H9 (cell line): ENCODE measurements around the gene PHF20. TPM values are rescaled to one million over a fixed set of nuclear protein-coding genes. Genes with fewer than 3 reads are reported as not detected.
A peak's percentile ranks its signal among the peaks of the same experiment; 100 is the strongest.

ENCODE experiments used
- DNase-seq: peaks from one replicate; pipeline ENCODE4 v3.0.0-alpha.2; 2017
- H2AFZ ChIP-seq: one replicate; pipeline ENCODE4 v1.6.1; 2013; ENCODE audit warnings: mild to moderate bottlenecking, low read length, control low read depth, moderate library complexity
- H2AK5ac ChIP-seq: 2 replicates; pipeline ENCODE4 v1.6.1; 2013; ENCODE audit warnings: low read length, control low read depth, mixed read lengths; ENCODE audit not compliant: insufficient read length
- H2BK120ac ChIP-seq: one replicate; pipeline ENCODE4 v1.6.1; 2013; ENCODE audit warnings: low read depth, mild to moderate bottlenecking, low read length, control low read depth, inconsistent platforms; ENCODE audit not compliant: poor library complexity, severe bottlenecking
- H2BK12ac ChIP-seq: 2 replicates; pipeline ENCODE4 v1.6.1; 2013; ENCODE audit warnings: low read length, control low read depth, mixed read lengths, low read depth; ENCODE audit not compliant: insufficient read length
- H2BK15ac ChIP-seq: 2 replicates; pipeline ENCODE4 v1.6.1; 2013; ENCODE audit warnings: low read depth, low read length, control low read depth
- H2BK20ac ChIP-seq: one replicate; pipeline ENCODE4 v1.6.1; 2013; ENCODE audit warnings: low read depth, mild to moderate bottlenecking, low read length, control low read depth, inconsistent platforms; ENCODE audit not compliant: poor library complexity, severe bottlenecking
- H2BK5ac ChIP-seq: 2 replicates; pipeline ENCODE4 v1.6.1; 2013; ENCODE audit warnings: low read length, control low read depth, mixed read lengths; ENCODE audit not compliant: insufficient read length
- H3K14ac ChIP-seq: 2 replicates; pipeline ENCODE4 v1.6.1; 2013; ENCODE audit warnings: low read length, control low read depth; ENCODE audit not compliant: insufficient read depth
- H3K18ac ChIP-seq: 2 replicates; pipeline ENCODE4 v1.6.1; 2013; ENCODE audit warnings: low read depth, mild to moderate bottlenecking, mixed read lengths, low read length, control low read depth; ENCODE audit not compliant: insufficient read length
- H3K23ac ChIP-seq: 2 replicates; pipeline ENCODE4 v1.6.1; 2013; ENCODE audit warnings: low read length, control low read depth, mixed read lengths, low read depth; ENCODE audit not compliant: insufficient read length
- H3K23me2 ChIP-seq: 2 replicates; pipeline ENCODE4 v1.6.1; 2013; ENCODE audit warnings: low read depth, mild to moderate bottlenecking, mixed read lengths, low read length, control low read depth; ENCODE audit not compliant: insufficient read length, poor library complexity, severe bottlenecking
- H3K27ac ChIP-seq: 2 replicates; pipeline ENCODE4 v1.5.1; 2013; ENCODE audit warnings: low read length, control low read depth, mixed read lengths, low read depth; ENCODE audit not compliant: insufficient read length
- H3K27me3 ChIP-seq: 2 replicates; pipeline ENCODE4 v1.6.1; 2013; ENCODE audit warnings: low read length, control low read depth, inconsistent platforms; ENCODE audit not compliant: insufficient read depth
- H3K4ac ChIP-seq: 2 replicates; pipeline ENCODE4 v1.6.1; 2013; ENCODE audit warnings: low read depth, mild to moderate bottlenecking, control low read depth, inconsistent platforms, low read length, moderate library complexity
- H3K4me1 ChIP-seq: 2 replicates; pipeline ENCODE4 v1.6.1; 2013; ENCODE audit warnings: low read length, control low read depth, inconsistent platforms; ENCODE audit not compliant: insufficient read depth
- H3K4me2 ChIP-seq: 2 replicates; pipeline ENCODE4 v1.6.1; 2013; ENCODE audit warnings: low read length, control low read depth, mixed read lengths; ENCODE audit not compliant: insufficient read length, insufficient read depth
- H3K56ac ChIP-seq: 2 replicates; pipeline ENCODE4 v1.6.1; 2013; ENCODE audit warnings: low read depth, mild to moderate bottlenecking, mixed read lengths, low read length, control low read depth; ENCODE audit not compliant: insufficient read length
- H3K79me1 ChIP-seq: 2 replicates; pipeline ENCODE4 v1.6.1; 2013; ENCODE audit warnings: low read depth, mild to moderate bottlenecking, moderate library complexity, low read length, control low read depth, inconsistent platforms; ENCODE audit not compliant: insufficient read depth, poor library complexity, severe bottlenecking
- H3K79me2 ChIP-seq: 2 replicates; pipeline ENCODE4 v1.6.1; 2013; ENCODE audit warnings: low read length, control low read depth, inconsistent platforms; ENCODE audit not compliant: insufficient read depth
- H3K9ac ChIP-seq: 2 replicates; pipeline ENCODE4 v1.6.1; 2013; ENCODE audit warnings: low read length, control low read depth, mixed read lengths; ENCODE audit not compliant: insufficient read length; ENCODE audit errors: extremely low read depth
- H3K9me3 ChIP-seq: one replicate; pipeline ENCODE4 v1.6.1; 2013; ENCODE audit warnings: low read depth, low read length, inconsistent platforms; ENCODE audit not compliant: control insufficient read depth
- H3T11ph ChIP-seq: one replicate; pipeline ENCODE4 v1.6.1; 2013; ENCODE audit warnings: mild to moderate bottlenecking, low read length, control low read depth, inconsistent platforms
- H4K20me1 ChIP-seq: one replicate; pipeline ENCODE4 v1.6.1; 2013; ENCODE audit not compliant: control insufficient read depth, insufficient read length, insufficient read depth
- H4K5ac ChIP-seq: 2 replicates; pipeline ENCODE4 v1.6.1; 2013; ENCODE audit warnings: low read depth, mild to moderate bottlenecking, mixed read lengths, low read length, control low read depth; ENCODE audit not compliant: insufficient read length
- H4K8ac ChIP-seq: replicated peaks from 2 replicates; pipeline ENCODE4 v1.6.1; 2013; ENCODE audit warnings: low read length, control low read depth, mixed read lengths, low read depth; ENCODE audit not compliant: insufficient read length
- H4K91ac ChIP-seq: 2 replicates; pipeline ENCODE4 v1.6.1; 2013; ENCODE audit warnings: low read depth, mild to moderate bottlenecking, moderate library complexity, mixed read lengths, low read length, control low read depth; ENCODE audit not compliant: insufficient read length
- H3K27ac Mint-ChIP-seq, 3 experiments: 2 replicates in 2 of 3; 3 replicates in 1 of 3; pipeline ENCODE4 v1.8.0; 2020 to 2021; ENCODE audit warnings: mixed read lengths in 3 of 3, mild to moderate bottlenecking in 1 of 3, moderate library complexity in 1 of 3
- H3K27me3 Mint-ChIP-seq: 2 replicates; pipeline ENCODE4 v1.8.0; 2021; ENCODE audit warnings: low read depth, mild to moderate bottlenecking, moderate library complexity, mixed read lengths
- H3K36me3 Mint-ChIP-seq, 3 experiments: 2 replicates in 2 of 3; 3 replicates in 1 of 3; pipeline ENCODE4 v1.8.0; 2020 to 2021; ENCODE audit warnings: low read depth in 3 of 3, mixed read lengths in 3 of 3; ENCODE audit not compliant: insufficient read depth in 1 of 3
- H3K4me1 Mint-ChIP-seq, 2 experiments: 2 replicates each; pipeline ENCODE4 v1.8.0; 2020; ENCODE audit warnings: mixed read lengths in 2 of 2
- H3K4me3 Mint-ChIP-seq, 2 experiments: 2 replicates in 1 of 2; 3 replicates in 1 of 2; pipeline ENCODE4 v1.8.0; 2020 to 2021; ENCODE audit warnings: mild to moderate bottlenecking in 2 of 2, mixed read lengths in 2 of 2, moderate library complexity in 1 of 2
- H3K9me3 Mint-ChIP-seq, 2 experiments: 2 replicates in 1 of 2; 3 replicates in 1 of 2; pipeline ENCODE4 v1.8.0; 2020; ENCODE audit warnings: mild to moderate bottlenecking in 2 of 2, mixed read lengths in 2 of 2, moderate library complexity in 1 of 2
- WGBS: extraction: QIAGEN DNeasy Blood & Tissue Kit; methylation state at CpG from one replicate; pipeline ENCODE4 v1.1.7; 2013; ENCODE audit warnings: missing lambda C conversion rate, low lambda C conversion rate, mixed read lengths; ENCODE audit not compliant: insufficient read length; ENCODE audit errors: extremely low coverage; 5-methylcytosine and 5-hydroxymethylcytosine counted together
- total RNA-seq: library from RNA; stranded (reverse); gene quantifications from 2 replicates; pipeline ENCODE4 v1.2.1, GENCODE V29; 2021
- TF ChIP-seq, protein P1 (sequence below): fragments of 200-600 bp; sonication (generic); conservative IDR thresholded peaks from 3 replicates; pipeline ENCODE4 v1.8.0; 2021; ENCODE audit warnings: antibody characterized with exemption, mild to moderate bottlenecking

The PHF20 gene
- total RNA-seq, 1 experiment from 2014 or later = 50.3 TPM

DNA sequence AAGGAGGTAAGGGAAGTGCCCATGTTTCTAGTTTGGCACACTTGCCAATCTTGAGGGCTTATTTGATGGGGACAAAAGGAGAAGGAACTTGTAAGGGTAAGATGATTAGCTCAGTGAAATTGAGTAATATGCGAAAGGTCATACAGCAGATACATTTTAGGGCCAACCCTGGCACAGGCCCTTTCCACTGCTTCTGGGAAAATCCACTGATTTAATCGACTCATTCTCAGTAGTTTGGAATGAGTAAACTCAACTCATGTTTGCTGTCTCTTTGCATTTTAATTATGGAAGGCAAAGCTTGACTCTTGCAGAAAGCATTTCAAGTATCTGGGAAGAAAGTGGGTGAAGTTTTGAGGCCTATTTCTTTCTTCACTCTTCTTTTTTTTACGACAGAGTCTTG lies 20.0 kb downstream of the PHF20 start:
- Mint-ChIP-seq H3K27ac (peak overlapping the region; percentile 11 to 64 (median 15); a peak in 5 of 7 replicates), H3K9me3 (no peaks in the 10 kb centered on the region), H3K27me3 (no peaks in the 10 kb centered on the region; the same call in 1 of the 2 replicates), H3K4me1 (no peaks in the 10 kb centered on the region; a peak in 1 of 4 replicates), H3K36me3 (peaks cover 0 to 9% (median 4%) of the 10 kb centered on the region in 3 experiments; a peak in 5 of 7 replicates), H3K4me3 (no peak overlapping the region)
- Histone ChIP-seq H3K27ac (no peak overlapping the region), H3K9me3 (no peaks in the 10 kb centered on the region), H3K23me2 (no peaks in the 10 kb centered on the region), H3K4me1 (no peaks in the 10 kb centered on the region), H4K8ac (no peak overlapping the region), H2BK12ac (no peak overlapping the region), H3K56ac (no peak overlapping the region), H2AFZ (no peak overlapping the region), H4K5ac (no peak overlapping the region), H4K20me1 (no peaks in the 10 kb centered on the region), H3K9ac (no peak overlapping the region), H3K14ac (no peak overlapping the region), H2BK15ac (no peak overlapping the region), H3K4me2 (no peak overlapping the region), H4K91ac (no peak overlapping the region), H3T11ph (no peak overlapping the region), H3K23ac (no peak overlapping the region), H3K79me2 (peaks cover 4% of the 10 kb centered on the region; the same call in 1 of the 2 replicates), H2AK5ac (no peak overlapping the region), H3K18ac (no peak overlapping the region), H2BK5ac (no peak overlapping the region), H3K4ac (no peak overlapping the region), H3K27me3 (no peaks in the 10 kb centered on the region), H2BK20ac (no peak overlapping the region), H2BK120ac (no peak overlapping the region), H3K79me1 (peaks cover 5% of the 10 kb centered on the region)
- no CpG with 5 or more reads among the region's 3 CpGs for WGBS
- no peak for DNase-seq
- TF ChIP-seq, protein P1, sequence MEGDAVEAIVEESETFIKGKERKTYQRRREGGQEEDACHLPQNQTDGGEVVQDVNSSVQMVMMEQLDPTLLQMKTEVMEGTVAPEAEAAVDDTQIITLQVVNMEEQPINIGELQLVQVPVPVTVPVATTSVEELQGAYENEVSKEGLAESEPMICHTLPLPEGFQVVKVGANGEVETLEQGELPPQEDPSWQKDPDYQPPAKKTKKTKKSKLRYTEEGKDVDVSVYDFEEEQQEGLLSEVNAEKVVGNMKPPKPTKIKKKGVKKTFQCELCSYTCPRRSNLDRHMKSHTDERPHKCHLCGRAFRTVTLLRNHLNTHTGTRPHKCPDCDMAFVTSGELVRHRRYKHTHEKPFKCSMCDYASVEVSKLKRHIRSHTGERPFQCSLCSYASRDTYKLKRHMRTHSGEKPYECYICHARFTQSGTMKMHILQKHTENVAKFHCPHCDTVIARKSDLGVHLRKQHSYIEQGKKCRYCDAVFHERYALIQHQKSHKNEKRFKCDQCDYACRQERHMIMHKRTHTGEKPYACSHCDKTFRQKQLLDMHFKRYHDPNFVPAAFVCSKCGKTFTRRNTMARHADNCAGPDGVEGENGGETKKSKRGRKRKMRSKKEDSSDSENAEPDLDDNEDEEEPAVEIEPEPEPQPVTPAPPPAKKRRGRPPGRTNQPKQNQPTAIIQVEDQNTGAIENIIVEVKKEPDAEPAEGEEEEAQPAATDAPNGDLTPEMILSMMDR = no peak
